Astrocyte (in vitro differentiated cells and primary cell): ENCODE results near the gene TIMM44. TPM values are rescaled to one million over a fixed set of nuclear protein-coding genes. Genes with fewer than 3 reads are reported as not detected.

ENCODE experiments used
- DNase-seq: peaks from one replicate; pipeline ENCODE4 v3.0.0-alpha.2; 2010; ENCODE audit warnings: low read depth
- FAIRE-seq: peaks from 2 replicates; lab custom pipeline; 2011; peaks lifted over from hg19 to GRCh38; lab: Jason Lieb, UNC
- H2AFZ ChIP-seq: 2 replicates; pipeline ENCODE4 v1.6.0; 2012; ENCODE audit warnings: low read depth, low read length, inconsistent platforms
- H3K27ac ChIP-seq: 2 replicates; pipeline ENCODE4 v1.5.1; 2011; ENCODE audit warnings: low read depth, low read length, inconsistent platforms
- H3K27me3 ChIP-seq: 2 replicates; pipeline ENCODE4 v1.6.0; 2011; ENCODE audit warnings: low read length, inconsistent platforms; ENCODE audit not compliant: insufficient read depth
- H3K36me3 ChIP-seq: 2 replicates; pipeline ENCODE4 v1.5.1; 2011; ENCODE audit warnings: low read length, inconsistent platforms; ENCODE audit not compliant: insufficient read depth
- H3K4me1 ChIP-seq: 2 replicates; pipeline ENCODE4 v1.5.1; 2011; ENCODE audit warnings: low read length, inconsistent platforms; ENCODE audit not compliant: insufficient read depth
- H3K4me2 ChIP-seq: 2 replicates; pipeline ENCODE4 v1.6.0; 2012; ENCODE audit warnings: low read length, inconsistent platforms
- H3K4me3 ChIP-seq: 2 replicates; pipeline ENCODE4 v1.5.1; 2011; ENCODE audit warnings: low read depth, mild to moderate bottlenecking, low read length, inconsistent platforms; ENCODE audit not compliant: insufficient read depth
- H3K79me2 ChIP-seq: 2 replicates; pipeline ENCODE4 v1.6.0; 2012; ENCODE audit warnings: mild to moderate bottlenecking, low read length, inconsistent platforms; ENCODE audit not compliant: insufficient read depth
- H3K9ac ChIP-seq: 2 replicates; pipeline ENCODE4 v1.6.0; 2012; ENCODE audit warnings: mild to moderate bottlenecking, low read length, inconsistent platforms
- H3K9me3 ChIP-seq: 2 replicates; pipeline ENCODE4 v1.5.1; 2012; ENCODE audit warnings: low read depth, mild to moderate bottlenecking, low read length, inconsistent platforms; ENCODE audit not compliant: insufficient read depth
- H4K20me1 ChIP-seq: 2 replicates; pipeline ENCODE4 v1.6.0; 2012; ENCODE audit warnings: low read length, inconsistent platforms; ENCODE audit not compliant: insufficient read depth
- H3K27ac Mint-ChIP-seq: one replicate; pipeline ENCODE4 v1.8.0; 2021; ENCODE audit warnings: mild to moderate bottlenecking, mixed read lengths; ENCODE audit not compliant: unreplicated experiment
- H3K27me3 Mint-ChIP-seq: one replicate; pipeline ENCODE4 v1.8.0; 2021; ENCODE audit warnings: low read depth, mixed read lengths; ENCODE audit not compliant: unreplicated experiment
- H3K36me3 Mint-ChIP-seq: one replicate; pipeline ENCODE4 v1.8.0; 2021; ENCODE audit warnings: low read depth, mixed read lengths; ENCODE audit not compliant: unreplicated experiment
- H3K4me1 Mint-ChIP-seq: one replicate; pipeline ENCODE4 v1.8.0; 2021; ENCODE audit warnings: low read depth, mixed read lengths; ENCODE audit not compliant: unreplicated experiment
- H3K4me3 Mint-ChIP-seq: one replicate; pipeline ENCODE4 v1.8.0; 2021; ENCODE audit warnings: mild to moderate bottlenecking, moderate library complexity, mixed read lengths; ENCODE audit not compliant: unreplicated experiment
- H3K9me3 Mint-ChIP-seq: one replicate; pipeline ENCODE4 v1.8.0; 2021; ENCODE audit warnings: mild to moderate bottlenecking, mixed read lengths; ENCODE audit not compliant: unreplicated experiment
- CTCF ChIP-seq: IDR thresholded peaks from 2 replicates; pipeline ENCODE4 v1.5.1; 2011; ENCODE audit warnings: low read depth, mild to moderate bottlenecking, inconsistent platforms, low read length, moderate library complexity; ENCODE audit not compliant: insufficient read depth
- EZH2 ChIP-seq: IDR thresholded peaks from 2 replicates; pipeline ENCODE4 v1.6.1; 2012; ENCODE audit warnings: mild to moderate bottlenecking, low read length, inconsistent platforms; ENCODE audit not compliant: insufficient read depth
- total RNA-seq: library from RNA; stranded (reverse); gene quantifications from 2 replicates; pipeline ENCODE4 v1.2.1, GENCODE V29; 2021

TIMM44 gene
- total RNA-seq, 1 donor from 2014 or later = 71.1 TPM

- Histone ChIP-seq H3K79me2 (peaks cover 68% of the 10 kb centered on the region), H3K27ac (no peak overlapping the region), H3K9me3 (no peaks in the 10 kb centered on the region), H3K27me3 (no peaks in the 10 kb centered on the region), H3K9ac (no peak overlapping the region), H3K36me3 (peaks cover 5% of the 10 kb centered on the region), H3K4me2 (no peak overlapping the region), H3K4me1 (peaks cover under 1% of the 10 kb centered on the region), H3K4me3 (no peak overlapping the region), H2AFZ (no peak overlapping the region), H4K20me1 (peaks cover 90% of the 10 kb centered on the region)
- DNase-seq (no peak), FAIRE-seq (no peak)
- peaks cover 4% of the 10 kb centered on the region for H3K36me3 Mint-ChIP-seq
- H3K4me1 Mint-ChIP-seq = peaks cover 3% of the 10 kb centered on the region
- no peak overlapping the region for H3K4me3 Mint-ChIP-seq
- no peak for TF ChIP-seq EZH2
- TF ChIP-seq CTCF = no peak
- H3K27me3 Mint-ChIP-seq = no peaks in the 10 kb centered on the region
- peak overlapping the region; percentile 5 for H3K27ac Mint-ChIP-seq
- no peaks in the 10 kb centered on the region for H3K9me3 Mint-ChIP-seq
Measured at GRCh38 chr19:7981199-7981598, 37.7 kb upstream of the TIMM44 start.

DNA sequence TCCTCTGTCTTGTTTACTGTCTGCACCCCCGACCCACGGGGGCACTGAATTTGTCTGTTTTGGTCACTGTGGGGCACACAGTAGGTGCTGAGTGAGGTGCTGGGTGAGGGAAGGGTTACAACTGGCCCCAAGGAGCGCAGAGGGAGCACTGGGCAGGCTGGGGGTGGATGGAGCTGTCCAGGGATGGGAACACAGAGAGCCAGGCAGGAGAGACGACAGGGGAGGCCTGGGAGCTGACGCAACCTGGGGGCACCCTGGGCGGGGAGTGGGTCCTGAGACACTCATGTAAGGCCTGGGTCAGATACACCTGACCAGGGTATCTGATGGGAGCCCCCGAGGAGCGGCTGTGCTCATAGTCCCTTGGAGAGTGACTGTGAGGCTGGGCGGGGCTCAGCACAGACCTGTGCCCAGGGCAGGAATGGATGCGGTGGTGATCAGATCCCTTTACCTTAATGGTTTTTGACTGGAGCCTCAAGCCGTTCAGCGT lies 37.2 kb upstream of the TIMM44 start:
- peaks cover 3% of the 10 kb centered on the region for H3K36me3 Mint-ChIP-seq
- no peak overlapping the region for H3K27ac ChIP-seq
- peaks cover 86% of the 10 kb centered on the region for H4K20me1 ChIP-seq

More for the DNA sequence above, 37.2 kb upstream of the TIMM44 start:
- H3K9ac ChIP-seq = no peak overlapping the region
- Mint-ChIP-seq H3K9me3 (no peaks in the 10 kb centered on the region), H3K4me3 (no peak overlapping the region), H3K27ac (no peak overlapping the region), H3K4me1 (no peaks in the 10 kb centered on the region), H3K27me3 (no peaks in the 10 kb centered on the region)
- no peaks in the 10 kb centered on the region for H3K9me3 ChIP-seq
- H3K36me3 ChIP-seq = peaks cover 5% of the 10 kb centered on the region
- DNase-seq (no peak), FAIRE-seq (no peak)
- peaks cover 62% of the 10 kb centered on the region for H3K79me2 ChIP-seq
- H3K4me2 ChIP-seq = no peak overlapping the region
- no peak overlapping the region for H3K4me3 ChIP-seq
- H2AFZ ChIP-seq = no peak overlapping the region
- no peaks in the 10 kb centered on the region for H3K27me3 ChIP-seq
- no peaks in the 10 kb centered on the region for H3K4me1 ChIP-seq
- no peak for TF ChIP-seq CTCF
- TF ChIP-seq EZH2 = no peak
